Measurements from ENCODE around the gene CSAD.

GRCh38 chr12:53214687-53215455 lies 34.1 kb upstream of the CSAD start:
- TF ChIP-seq CTCF (IDR thresholded peaks at IDR 0.05; ENCODE audit: low read depth, low read length) (no peak), EZH2phosphoT487 (IDR thresholded peaks at IDR 0.05; ENCODE audit: low read depth) (no peak)

Measured in OCI-LY3 (cell line).